Measurements from ENCODE around the gene SRPK2. TPM values are rescaled to one million over a fixed set of nuclear protein-coding genes. Genes with fewer than 3 reads are reported as not detected.

Gene SRPK2
- total and polyA plus RNA-seq, 2 of the 13 experiments (the other 11 are each of a cell fraction or from before 2014, with no cell fraction given): 10.1 to 22.3 TPM

DNA sequence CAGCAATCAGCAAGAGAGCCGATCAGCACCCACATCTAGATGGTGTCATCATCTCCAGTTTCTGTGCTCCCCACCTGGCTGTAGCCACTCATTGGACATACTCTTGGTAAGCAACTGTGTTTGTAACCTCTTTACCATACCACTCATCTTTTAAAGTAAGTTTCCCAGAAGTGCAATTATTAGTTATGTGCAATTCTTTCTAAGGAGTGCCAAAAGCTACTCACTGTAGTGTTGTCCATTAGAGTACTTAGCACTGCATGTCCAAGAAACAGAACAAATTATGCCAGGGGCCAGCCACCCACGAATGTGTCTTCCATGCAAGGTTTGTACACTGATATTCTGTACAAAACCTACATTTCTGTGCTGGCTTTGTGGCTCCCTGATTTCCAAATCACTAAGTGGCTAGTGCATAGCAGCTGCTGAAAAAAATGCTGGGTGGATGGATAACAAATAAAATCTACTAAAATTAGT is 131.9 kb downstream of the SRPK2 start (continued):
- TF ChIP-seq SP140L (CRISPR knock-in tag; IDR thresholded peaks at IDR 0.05; ENCODE audit: borderline replicate concordance) (no peak), PHB2 (IDR thresholded peaks at IDR 0.05; ENCODE audit: partially characterized antibody) (no peak), ATF1 (CRISPR knock-in tag; IDR thresholded peaks at IDR 0.05) (no peak), PLRG1 (conservative IDR thresholded peaks at IDR 0.05) (no peak), CHD4 (IDR thresholded peaks at IDR 0.05; ENCODE audit: borderline replicate concordance, low read length) (no peak), ZNF652 (CRISPR knock-in tag; IDR thresholded peaks at IDR 0.05; ENCODE audit: borderline replicate concordance, low read depth) (no peak)
- TF ChIP-seq, protein P1, sequence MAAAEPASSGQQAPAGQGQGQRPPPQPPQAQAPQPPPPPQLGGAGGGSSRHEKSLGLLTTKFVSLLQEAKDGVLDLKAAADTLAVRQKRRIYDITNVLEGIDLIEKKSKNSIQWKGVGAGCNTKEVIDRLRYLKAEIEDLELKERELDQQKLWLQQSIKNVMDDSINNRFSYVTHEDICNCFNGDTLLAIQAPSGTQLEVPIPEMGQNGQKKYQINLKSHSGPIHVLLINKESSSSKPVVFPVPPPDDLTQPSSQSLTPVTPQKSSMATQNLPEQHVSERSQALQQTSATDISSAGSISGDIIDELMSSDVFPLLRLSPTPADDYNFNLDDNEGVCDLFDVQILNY (CRISPR knock-in tag; conservative IDR thresholded peaks at IDR 0.05): no peak

DNA sequence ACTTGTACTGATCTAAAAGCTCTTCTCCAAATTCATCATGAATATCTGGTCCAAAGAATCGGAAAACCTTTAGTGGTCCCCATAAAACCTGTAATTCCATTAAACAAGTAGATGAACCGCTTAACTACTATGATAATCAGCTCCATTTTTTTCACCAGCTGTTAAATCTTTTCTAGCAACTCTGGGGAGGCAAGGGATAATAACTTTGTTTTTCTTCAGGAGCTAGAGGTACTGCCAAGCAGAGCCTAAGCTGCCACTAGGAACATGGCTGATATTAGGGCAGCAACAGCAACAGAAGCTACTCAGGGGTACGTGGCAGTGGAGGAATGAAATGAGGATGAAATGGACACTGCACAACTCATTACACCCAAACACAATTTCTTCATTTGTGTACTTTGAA is 138.0 kb downstream of the SRPK2 start:
- BruUV-seq (replicated peaks): no TSS peak
- intact Hi-C loops (cut with micrococcal nuclease; ENCODE audit: unreplicated experiment) (no loop called here), in situ Hi-C loops (cut with HindIII; ENCODE audit: extremely low pct_ligation_motif_present, low pct_unique_long_range_greater_than_20kb) (no loop called here)
- Histone ChIP-seq H3K9ac (ENCODE audit: insufficient read depth, low read depth, low read length) (no peak overlapping the region), H3K4me2 (ENCODE audit: low read depth, low read length) (no peak overlapping the region), H3K4me1 (ENCODE audit: insufficient read depth, low read length) (peaks cover 17% of the 10 kb centered on the region), H3K79me2 (ENCODE audit: insufficient read depth, low read length) (peaks cover 4% of the 10 kb centered on the region), H3K4me3 (replicated peaks in 1 of 3; ENCODE audit: insufficient read depth in 1 of 3, low read depth in 2 of 3, low read length in 3 of 3) (no peak overlapping the region), H3K9me3 (ENCODE audit: low read length) (no peaks in the 10 kb centered on the region), H3K36me3 (replicated peaks in 1 of 2; ENCODE audit: control insufficient read depth in 1 of 2, insufficient read depth in 2 of 2, low read length in 2 of 2) (no peaks in the 10 kb centered on the region), H2AFZ (ENCODE audit: low read length) (no peak overlapping the region), H3K27ac (ENCODE audit: extremely low read length, insufficient read depth, low read length) (no peak overlapping the region), H3K27me3 (ENCODE audit: control insufficient read depth in 1 of 2, insufficient read depth in 2 of 2, low read length in 2 of 2) (no peaks in the 10 kb centered on the region), H4K20me1 (ENCODE audit: insufficient read depth, low read length) (no peaks in the 10 kb centered on the region)
- ChIA-PET POLR2A (no interaction called here), CTCF (ENCODE audit: low intra/inter-chr PET ratio, low total read pairs) (no interaction called here)
- no peak for ATAC-seq
- no peak for DNase-seq (ENCODE audit: low spot score)
- no peak for FAIRE-seq
- TF ChIP-seq, protein P2, sequence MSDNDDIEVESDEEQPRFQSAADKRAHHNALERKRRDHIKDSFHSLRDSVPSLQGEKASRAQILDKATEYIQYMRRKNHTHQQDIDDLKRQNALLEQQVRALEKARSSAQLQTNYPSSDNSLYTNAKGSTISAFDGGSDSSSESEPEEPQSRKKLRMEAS (IDR thresholded peaks at IDR 0.05): no peak
- TF ChIP-seq ZNF44 (CRISPR knock-in tag; IDR thresholded peaks at IDR 0.05) (no peak), RAD21 (CRISPR knock-in tag; IDR thresholded peaks at IDR 0.05) (no peak), ATM (IDR thresholded peaks at IDR 0.05; ENCODE audit: borderline replicate concordance) (no peak)
- TF ChIP-seq, protein P3, sequence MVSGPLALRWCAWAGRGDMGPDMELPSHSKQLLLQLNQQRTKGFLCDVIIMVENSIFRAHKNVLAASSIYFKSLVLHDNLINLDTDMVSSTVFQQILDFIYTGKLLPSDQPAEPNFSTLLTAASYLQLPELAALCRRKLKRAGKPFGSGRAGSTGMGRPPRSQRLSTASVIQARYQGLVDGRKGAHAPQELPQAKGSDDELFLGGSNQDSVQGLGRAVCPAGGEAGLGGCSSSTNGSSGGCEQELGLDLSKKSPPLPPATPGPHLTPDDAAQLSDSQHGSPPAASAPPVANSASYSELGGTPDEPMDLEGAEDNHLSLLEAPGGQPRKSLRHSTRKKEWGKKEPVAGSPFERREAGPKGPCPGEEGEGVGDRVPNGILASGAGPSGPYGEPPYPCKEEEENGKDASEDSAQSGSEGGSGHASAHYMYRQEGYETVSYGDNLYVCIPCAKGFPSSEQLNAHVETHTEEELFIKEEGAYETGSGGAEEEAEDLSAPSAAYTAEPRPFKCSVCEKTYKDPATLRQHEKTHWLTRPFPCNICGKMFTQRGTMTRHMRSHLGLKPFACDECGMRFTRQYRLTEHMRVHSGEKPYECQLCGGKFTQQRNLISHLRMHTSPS (CRISPR knock-in tag; IDR thresholded peaks at IDR 0.05; ENCODE audit: low read depth): no peak
- TF ChIP-seq, protein P4, sequence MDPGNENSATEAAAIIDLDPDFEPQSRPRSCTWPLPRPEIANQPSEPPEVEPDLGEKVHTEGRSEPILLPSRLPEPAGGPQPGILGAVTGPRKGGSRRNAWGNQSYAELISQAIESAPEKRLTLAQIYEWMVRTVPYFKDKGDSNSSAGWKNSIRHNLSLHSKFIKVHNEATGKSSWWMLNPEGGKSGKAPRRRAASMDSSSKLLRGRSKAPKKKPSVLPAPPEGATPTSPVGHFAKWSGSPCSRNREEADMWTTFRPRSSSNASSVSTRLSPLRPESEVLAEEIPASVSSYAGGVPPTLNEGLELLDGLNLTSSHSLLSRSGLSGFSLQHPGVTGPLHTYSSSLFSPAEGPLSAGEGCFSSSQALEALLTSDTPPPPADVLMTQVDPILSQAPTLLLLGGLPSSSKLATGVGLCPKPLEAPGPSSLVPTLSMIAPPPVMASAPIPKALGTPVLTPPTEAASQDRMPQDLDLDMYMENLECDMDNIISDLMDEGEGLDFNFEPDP (CRISPR knock-in tag; conservative IDR thresholded peaks at IDR 0.05): no peak
- TF ChIP-seq, protein P5, sequence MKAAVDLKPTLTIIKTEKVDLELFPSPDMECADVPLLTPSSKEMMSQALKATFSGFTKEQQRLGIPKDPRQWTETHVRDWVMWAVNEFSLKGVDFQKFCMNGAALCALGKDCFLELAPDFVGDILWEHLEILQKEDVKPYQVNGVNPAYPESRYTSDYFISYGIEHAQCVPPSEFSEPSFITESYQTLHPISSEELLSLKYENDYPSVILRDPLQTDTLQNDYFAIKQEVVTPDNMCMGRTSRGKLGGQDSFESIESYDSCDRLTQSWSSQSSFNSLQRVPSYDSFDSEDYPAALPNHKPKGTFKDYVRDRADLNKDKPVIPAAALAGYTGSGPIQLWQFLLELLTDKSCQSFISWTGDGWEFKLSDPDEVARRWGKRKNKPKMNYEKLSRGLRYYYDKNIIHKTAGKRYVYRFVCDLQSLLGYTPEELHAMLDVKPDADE (CRISPR knock-in tag; IDR thresholded peaks at IDR 0.05): no peak
- WGBS (ENCODE audit: low lambda C conversion rate): 97% methylated on average over 3 of the region's 3 CpGs

All from HepG2 (cell line).